GM10248 (cell line): ENCODE measurements around the gene PHLDB3.

ENCODE experiments used
- CTCF ChIA-PET: fragments of 300-600 bp; sonication (Branson Sonifier 250); formaldehyde crosslinking; extraction: SDS; loops from one replicate; lab custom pipeline; 2021; ENCODE audit warnings: antibody characterized with exemption; lab: Yijun Ruan, JAX
- POLR2A ChIA-PET: fragments of 350-650 bp; sonication (Branson Sonifier 250); formaldehyde crosslinking; extraction: SDS; loops from one replicate; lab custom pipeline; 2020; ENCODE audit warnings: antibody characterized with exemption; lab: Yijun Ruan, JAX
- DNase-seq: peaks from one replicate; pipeline ENCODE4 v3.0.0; 2012; ENCODE audit errors: extremely low spot score
- TF ChIP-seq, protein P1 (sequence below): IDR thresholded peaks from 2 replicates; pipeline ENCODE4 v1.5.1; 2012; ENCODE audit warnings: mild to moderate bottlenecking, low read depth; ENCODE audit errors: extremely low read depth, missing control alignments, control extremely low read depth

PHLDB3 gene

DNA sequence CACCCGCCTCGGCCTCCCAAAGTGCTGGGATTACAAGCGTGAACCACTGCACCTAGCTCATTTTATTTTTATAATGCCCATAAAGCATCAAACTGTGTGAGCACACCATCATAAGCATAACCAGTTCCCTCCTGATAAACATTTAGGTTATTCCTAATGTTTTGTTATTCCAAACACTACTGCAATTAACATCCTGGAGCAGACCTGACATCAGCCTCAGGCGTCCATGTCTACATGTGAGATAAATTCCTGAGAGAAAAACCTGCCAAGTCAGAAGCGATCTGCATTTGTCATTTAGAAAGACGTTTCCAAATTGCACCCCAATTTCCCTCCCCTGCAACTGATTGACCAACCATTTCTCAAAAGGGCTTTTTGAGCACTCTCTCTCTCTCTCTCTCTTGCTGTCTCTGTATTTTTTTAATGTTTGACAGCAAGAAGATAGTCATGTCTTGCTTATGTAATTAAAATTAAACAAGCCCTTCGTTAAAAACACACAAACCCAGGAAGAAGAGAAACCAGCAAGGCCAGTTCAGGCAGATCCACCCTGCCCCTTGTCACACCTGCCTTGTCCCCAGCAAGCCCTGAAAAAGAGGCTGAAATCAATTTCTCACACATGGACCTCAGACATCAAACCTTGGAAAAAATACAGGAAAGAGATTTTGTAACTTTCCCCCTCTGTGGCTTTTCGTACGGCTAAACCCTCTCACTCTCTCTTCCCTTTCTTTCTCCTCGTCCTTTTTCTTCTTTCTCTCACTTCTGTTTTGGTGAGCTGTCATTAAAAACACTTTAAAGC lies 49.0 kb downstream of the PHLDB3 start:
- DNase-seq = no peak
- ChIA-PET POLR2A (no interaction called here), CTCF (interaction anchor here (0.7 to 12.1 kb wide), 4 partner anchors 9 to 64 kb away, joined by 3 to 88 read pairs (median 12); partner anchors contain the start of gene PHLDB3)
- TF ChIP-seq, protein P1, sequence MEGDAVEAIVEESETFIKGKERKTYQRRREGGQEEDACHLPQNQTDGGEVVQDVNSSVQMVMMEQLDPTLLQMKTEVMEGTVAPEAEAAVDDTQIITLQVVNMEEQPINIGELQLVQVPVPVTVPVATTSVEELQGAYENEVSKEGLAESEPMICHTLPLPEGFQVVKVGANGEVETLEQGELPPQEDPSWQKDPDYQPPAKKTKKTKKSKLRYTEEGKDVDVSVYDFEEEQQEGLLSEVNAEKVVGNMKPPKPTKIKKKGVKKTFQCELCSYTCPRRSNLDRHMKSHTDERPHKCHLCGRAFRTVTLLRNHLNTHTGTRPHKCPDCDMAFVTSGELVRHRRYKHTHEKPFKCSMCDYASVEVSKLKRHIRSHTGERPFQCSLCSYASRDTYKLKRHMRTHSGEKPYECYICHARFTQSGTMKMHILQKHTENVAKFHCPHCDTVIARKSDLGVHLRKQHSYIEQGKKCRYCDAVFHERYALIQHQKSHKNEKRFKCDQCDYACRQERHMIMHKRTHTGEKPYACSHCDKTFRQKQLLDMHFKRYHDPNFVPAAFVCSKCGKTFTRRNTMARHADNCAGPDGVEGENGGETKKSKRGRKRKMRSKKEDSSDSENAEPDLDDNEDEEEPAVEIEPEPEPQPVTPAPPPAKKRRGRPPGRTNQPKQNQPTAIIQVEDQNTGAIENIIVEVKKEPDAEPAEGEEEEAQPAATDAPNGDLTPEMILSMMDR = no peak

DNA sequence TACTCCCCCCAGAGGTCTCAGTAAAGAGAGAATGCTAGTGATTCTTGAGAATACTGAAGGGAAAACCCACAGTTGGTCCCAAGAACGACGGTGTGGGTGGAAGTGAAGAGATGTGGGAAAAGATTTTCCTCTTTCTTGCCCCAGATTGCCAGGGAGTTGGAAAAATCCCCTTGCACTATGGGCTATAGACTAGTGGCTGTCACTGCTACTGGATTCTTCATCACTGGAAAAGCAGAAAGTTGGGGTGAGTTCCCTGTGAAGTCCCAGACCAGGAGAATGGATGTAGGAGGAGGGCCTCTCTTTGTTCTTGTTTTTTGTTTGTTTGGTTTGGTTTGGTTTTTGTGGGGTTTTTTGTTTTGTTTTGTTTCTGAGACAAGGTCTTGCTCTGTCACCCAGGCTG lies 50.5 kb downstream of the PHLDB3 start:
- no peak for DNase-seq
- ChIA-PET CTCF (interaction anchor here (1.6 to 4.4 kb wide), 2 partner anchors 22 to 66 kb away, joined by 4 to 20 read pairs; no protein-coding TSS in a partner anchor), POLR2A (no interaction called here)
- TF ChIP-seq, protein P1 = no peak

DNA sequence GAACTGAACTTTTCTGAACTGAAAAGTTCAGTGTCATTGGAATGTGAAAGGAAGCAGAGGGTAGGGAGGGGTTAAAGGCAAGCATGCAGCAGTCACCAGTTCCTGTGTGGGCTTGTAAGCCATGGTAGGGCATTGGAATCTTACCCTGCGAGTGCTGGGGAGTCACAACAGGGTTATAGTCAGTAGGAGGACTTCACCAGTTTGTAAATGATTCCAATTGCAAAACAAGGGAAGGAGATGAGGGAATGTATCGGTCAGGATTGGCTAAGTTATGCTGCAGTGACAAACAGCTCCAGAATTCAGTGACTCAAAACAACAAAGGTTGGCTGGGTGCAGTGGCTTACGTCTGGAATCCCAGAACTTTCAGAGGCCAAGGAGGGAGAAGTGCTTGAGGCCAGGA lies 52.0 kb downstream of the PHLDB3 start:
- POLR2A ChIA-PET = no interaction called here
- TF ChIP-seq, protein P1 = no peak
- DNase-seq = no peak
- CTCF ChIA-PET = interaction anchor here (4.4 kb wide), 1 partner anchor 67 kb away, joined by 20 read pairs; no protein-coding TSS in a partner anchor

DNA sequence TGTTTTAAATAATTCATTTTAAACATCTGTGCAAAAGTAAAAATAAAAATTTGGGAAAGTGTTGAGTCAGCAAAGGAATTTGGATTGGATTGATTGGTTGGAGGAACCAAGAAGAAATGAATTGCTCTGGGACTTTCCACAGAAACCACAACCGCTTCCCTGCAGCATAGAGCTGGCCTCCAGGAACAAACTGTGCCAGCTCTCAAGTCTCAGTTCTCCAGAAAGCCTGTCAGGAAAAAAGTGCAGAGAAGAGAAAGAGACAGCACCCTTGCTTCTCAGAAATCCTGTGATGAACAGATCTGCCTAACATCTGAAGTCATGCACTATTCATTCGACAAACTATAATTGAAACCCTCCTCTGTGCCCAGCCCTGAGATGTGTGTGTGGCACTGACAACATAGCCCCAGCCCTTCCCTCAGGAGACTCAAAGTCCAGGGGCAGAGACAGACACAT lies 54.0 kb downstream of the PHLDB3 start:
- DNase-seq = no peak
- CTCF ChIA-PET = interaction anchor here (1.1 to 7.2 kb wide), 3 partner anchors 13 to 87 kb away, joined by 3 to 340 read pairs (median 3); no protein-coding TSS in a partner anchor
- POLR2A ChIA-PET = no interaction called here
- TF ChIP-seq, protein P1 = no peak

DNA sequence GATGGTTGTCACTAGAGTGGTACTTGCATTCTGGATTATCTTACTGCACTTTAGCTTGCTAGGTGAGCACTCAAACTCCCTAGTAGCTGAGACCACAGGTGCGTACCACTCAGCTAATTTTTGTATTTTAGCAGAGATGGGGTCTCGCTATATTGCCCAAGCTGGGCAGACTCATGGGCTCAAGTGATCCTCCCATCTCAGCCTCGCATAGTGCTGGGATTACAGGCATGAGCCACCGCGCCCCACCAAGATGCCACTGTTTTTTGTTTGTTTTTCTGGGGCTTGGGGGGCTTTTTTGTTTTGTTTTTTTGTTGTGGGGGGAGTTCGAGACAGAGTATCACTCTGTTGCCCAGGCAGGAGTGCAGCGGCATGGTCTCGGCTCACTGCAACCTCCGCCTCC lies 56.9 kb downstream of the PHLDB3 start:
- no peak for DNase-seq
- CTCF ChIA-PET = interaction anchor here (0.7 to 7.2 kb wide), 39 partner anchors 13 to 366 kb away, joined by 3 to 340 read pairs (median 4); partner anchors contain the start of genes ETHE1, IRGQ, LYPD3 and PHLDB3
- POLR2A ChIA-PET = interaction anchor here (1.1 kb wide), 1 partner anchor 73 kb away, joined by 3 read pairs; no protein-coding TSS in a partner anchor
- TF ChIP-seq, protein P1 = no peak

DNA sequence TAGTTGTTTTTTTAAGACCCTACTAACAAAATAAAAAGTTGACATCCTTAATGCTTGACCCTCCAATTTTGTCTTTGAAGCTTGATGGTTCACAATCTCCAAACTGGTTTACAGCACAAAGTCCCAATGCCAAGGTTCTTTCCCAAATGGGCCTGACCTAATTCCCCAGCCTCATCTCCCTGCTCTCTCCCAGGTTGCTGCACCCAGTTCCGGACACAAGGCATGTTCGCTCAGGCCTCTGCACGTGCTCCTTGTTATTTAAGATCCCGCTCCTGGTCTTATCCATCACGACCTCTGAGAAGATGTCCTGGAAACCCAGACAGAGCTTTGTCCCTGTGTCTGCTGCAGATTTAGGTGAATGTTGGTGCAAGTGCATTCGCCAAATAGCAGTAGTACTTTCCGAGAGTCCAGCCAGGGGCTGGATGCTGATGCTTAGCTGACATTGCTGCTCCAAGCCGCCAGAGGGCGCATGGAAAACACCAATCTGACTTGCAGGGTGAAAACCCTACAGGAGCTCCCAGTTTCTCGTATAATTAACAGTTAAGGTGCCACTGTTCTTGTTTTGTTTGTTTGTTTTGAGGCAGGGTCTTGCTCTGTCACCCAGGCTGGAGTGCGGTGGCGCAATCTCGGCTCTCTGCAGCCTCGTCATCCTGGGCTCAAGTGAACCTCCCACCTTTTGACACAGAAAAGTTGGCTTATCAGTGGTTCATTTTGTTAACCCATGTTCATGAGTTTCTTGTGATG lies 57.6 kb downstream of the PHLDB3 start:
- DNase-seq = peak; percentile 81
- ChIA-PET POLR2A (interaction anchor here (1.1 kb wide), 1 partner anchor 74 kb away, joined by 3 read pairs; no protein-coding TSS in a partner anchor), CTCF (interaction anchor here (0.7 to 7.2 kb wide), 44 partner anchors 12 to 367 kb away, joined by 3 to 340 read pairs (median 4); partner anchors contain the start of genes ETHE1, IRGQ, LYPD3 and PHLDB3)
- TF ChIP-seq, protein P1 = peak; percentile 90
